MCF 10A (cell line): ENCODE measurements around the gene MRPL51. TPM values are rescaled to one million over a fixed set of nuclear protein-coding genes. Genes with fewer than 3 reads are reported as not detected.

ENCODE experiments used
- BruUV-seq: library from RNA; stranded (reverse); fragments of 400-500 nt; replicated peaks from 2 replicates; lab custom pipeline; 2021; lab: Mats Ljungman, UMichigan
- CTCF ChIA-PET: fragments of 300-600 bp; sonication (Branson Sonifier 250); formaldehyde crosslinking; extraction: SDS; loops from one replicate; lab custom pipeline; 2021; ENCODE audit warnings: antibody characterized with exemption, inconsistent platforms; lab: Yijun Ruan, JAX
- POLR2A ChIA-PET: fragments of 300-600, 350-650 bp; sonication (Branson Sonifier 250); formaldehyde crosslinking; extraction: SDS; loops from one replicate; lab custom pipeline; 2020; ENCODE audit warnings: antibody characterized with exemption, inconsistent platforms; lab: Yijun Ruan, JAX
- DNase-seq: peaks from one replicate; pipeline ENCODE4 v3.0.0-alpha.2; 2018; ENCODE audit not compliant: unreplicated experiment
- H3K27ac Mint-ChIP-seq: one replicate; pipeline ENCODE4 v1.8.0; 2022; ENCODE audit warnings: mild to moderate bottlenecking, low read depth, mixed read lengths; ENCODE audit not compliant: unreplicated experiment
- H3K27me3 Mint-ChIP-seq: one replicate; pipeline ENCODE4 v1.8.0; 2022; ENCODE audit warnings: mixed read lengths; ENCODE audit not compliant: insufficient read depth, unreplicated experiment
- H3K36me3 Mint-ChIP-seq: one replicate; pipeline ENCODE4 v1.8.0; 2022; ENCODE audit warnings: mild to moderate bottlenecking, moderate library complexity, mixed read lengths; ENCODE audit not compliant: insufficient read depth, unreplicated experiment
- H3K4me1 Mint-ChIP-seq: one replicate; pipeline ENCODE4 v1.8.0; 2022; ENCODE audit warnings: mixed read lengths; ENCODE audit not compliant: insufficient read depth, unreplicated experiment
- H3K4me3 Mint-ChIP-seq: one replicate; pipeline ENCODE4 v1.8.0; 2022; ENCODE audit warnings: mild to moderate bottlenecking, moderate library complexity, mixed read lengths; ENCODE audit not compliant: unreplicated experiment
- H3K9me3 Mint-ChIP-seq: one replicate; pipeline ENCODE4 v1.8.0; 2022; ENCODE audit warnings: mixed read lengths; ENCODE audit not compliant: unreplicated experiment
- intact Hi-C: fragments of 100-400 bp; cut with micrococcal nuclease; formaldehyde crosslinking; loops from 2 replicates; pipeline ENCODE4 v1.14.1; 2022
- total RNA-seq: library from RNA; stranded (reverse); gene quantifications from 2 replicates; pipeline ENCODE4 v1.2.3, GENCODE V29; 2022
- TF ChIP-seq, protein P1 (sequence below): fragments of 200-600 bp; IDR thresholded peaks from one replicate; pipeline ENCODE4 v1.8.0; 2022; ENCODE audit warnings: antibody characterized with exemption, mild to moderate bottlenecking; ENCODE audit not compliant: unreplicated experiment

MRPL51 gene
- total RNA-seq, 1 experiment from 2014 or later, result 230 TPM

DNA sequence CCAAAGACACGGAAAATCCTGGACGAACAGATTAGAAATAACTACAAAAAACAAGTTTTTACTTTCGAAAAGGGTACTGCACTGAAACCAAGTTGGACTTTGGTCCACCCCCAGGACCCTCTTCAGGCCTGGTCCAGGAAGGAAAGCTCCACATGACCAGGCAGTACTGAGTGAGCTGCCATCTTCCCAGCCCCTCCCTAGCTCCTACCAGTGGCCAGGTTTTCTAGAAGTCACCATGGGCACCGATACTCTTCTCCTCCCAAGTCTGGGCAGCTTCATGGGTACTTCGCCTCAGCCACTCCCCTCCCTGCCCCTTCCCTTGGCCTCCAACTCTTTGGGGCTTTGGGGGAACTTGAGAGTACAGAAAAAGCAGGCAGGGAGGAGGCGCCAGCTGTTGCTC is 29.2 kb downstream of the MRPL51 start:
- no peaks in the 10 kb centered on the region for H3K27me3 Mint-ChIP-seq
- no peaks in the 10 kb centered on the region for H3K4me1 Mint-ChIP-seq
- no TSS peak for BruUV-seq
- peaks cover 37% of the 10 kb centered on the region for H3K36me3 Mint-ChIP-seq
- TF ChIP-seq, protein P1, sequence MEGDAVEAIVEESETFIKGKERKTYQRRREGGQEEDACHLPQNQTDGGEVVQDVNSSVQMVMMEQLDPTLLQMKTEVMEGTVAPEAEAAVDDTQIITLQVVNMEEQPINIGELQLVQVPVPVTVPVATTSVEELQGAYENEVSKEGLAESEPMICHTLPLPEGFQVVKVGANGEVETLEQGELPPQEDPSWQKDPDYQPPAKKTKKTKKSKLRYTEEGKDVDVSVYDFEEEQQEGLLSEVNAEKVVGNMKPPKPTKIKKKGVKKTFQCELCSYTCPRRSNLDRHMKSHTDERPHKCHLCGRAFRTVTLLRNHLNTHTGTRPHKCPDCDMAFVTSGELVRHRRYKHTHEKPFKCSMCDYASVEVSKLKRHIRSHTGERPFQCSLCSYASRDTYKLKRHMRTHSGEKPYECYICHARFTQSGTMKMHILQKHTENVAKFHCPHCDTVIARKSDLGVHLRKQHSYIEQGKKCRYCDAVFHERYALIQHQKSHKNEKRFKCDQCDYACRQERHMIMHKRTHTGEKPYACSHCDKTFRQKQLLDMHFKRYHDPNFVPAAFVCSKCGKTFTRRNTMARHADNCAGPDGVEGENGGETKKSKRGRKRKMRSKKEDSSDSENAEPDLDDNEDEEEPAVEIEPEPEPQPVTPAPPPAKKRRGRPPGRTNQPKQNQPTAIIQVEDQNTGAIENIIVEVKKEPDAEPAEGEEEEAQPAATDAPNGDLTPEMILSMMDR, result no peak
- H3K9me3 Mint-ChIP-seq, result no peaks in the 10 kb centered on the region
- ChIA-PET POLR2A (interaction anchor here (0.6 to 3.8 kb wide), 5 partner anchors 12 to 48 kb away, joined by 3 to 26 read pairs (median 4); partner anchors contain the start of gene TAPBPL), CTCF (interaction anchor here (0.6 to 2.7 kb wide), 7 partner anchors 12 to 180 kb away, joined by 3 to 33 read pairs (median 6); partner anchors contain the start of gene TAPBPL)
- intact Hi-C loops, result loop anchor here (2.0 to 10.0 kb wide), 2 partner anchors 269 to 399 kb away; no protein-coding TSS in a partner anchor
- no peak overlapping the region for H3K4me3 Mint-ChIP-seq
- H3K27ac Mint-ChIP-seq, result no peak overlapping the region
- DNase-seq, result no peak

DNA sequence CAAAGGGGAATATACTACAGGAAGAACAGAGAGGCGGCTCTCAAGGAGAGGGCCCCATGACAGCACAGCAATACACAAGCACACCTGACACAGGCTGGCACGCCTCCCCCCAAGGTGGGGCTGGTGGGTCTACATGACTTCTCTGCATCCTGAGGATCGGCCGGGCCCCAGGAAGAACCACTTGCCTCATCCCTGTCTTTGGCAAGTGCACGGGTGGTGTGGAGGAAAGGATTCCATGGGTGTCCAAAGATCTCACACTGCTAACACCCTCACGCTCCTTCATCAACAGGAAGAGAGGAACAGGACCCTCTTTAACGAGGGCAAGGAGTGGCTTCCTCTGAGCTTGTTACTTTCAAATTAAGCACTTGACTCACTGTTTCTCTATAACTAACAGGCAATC is 29.8 kb downstream of the MRPL51 start:
- POLR2A ChIA-PET, result interaction anchor here (0.6 to 3.8 kb wide), 5 partner anchors 11 to 477 kb away, joined by 3 to 26 read pairs (median 4); partner anchors contain the start of gene TAPBPL
- no TSS peak for BruUV-seq
- H3K9me3 Mint-ChIP-seq, result no peaks in the 10 kb centered on the region
- no peak overlapping the region for H3K27ac Mint-ChIP-seq
- intact Hi-C loops, result loop anchor here (10.0 kb wide), 1 partner anchor 398 kb away; no protein-coding TSS in a partner anchor
- TF ChIP-seq, protein P1, result no peak
- no peaks in the 10 kb centered on the region for H3K4me1 Mint-ChIP-seq
- no peak overlapping the region for H3K4me3 Mint-ChIP-seq
- H3K36me3 Mint-ChIP-seq, result peaks cover 33% of the 10 kb centered on the region
- no peak for DNase-seq
- H3K27me3 Mint-ChIP-seq, result no peaks in the 10 kb centered on the region
- CTCF ChIA-PET, result interaction anchor here (0.8 to 1.4 kb wide), 5 partner anchors 39 to 179 kb away, joined by 3 to 9 read pairs (median 6); no protein-coding TSS in a partner anchor

DNA sequence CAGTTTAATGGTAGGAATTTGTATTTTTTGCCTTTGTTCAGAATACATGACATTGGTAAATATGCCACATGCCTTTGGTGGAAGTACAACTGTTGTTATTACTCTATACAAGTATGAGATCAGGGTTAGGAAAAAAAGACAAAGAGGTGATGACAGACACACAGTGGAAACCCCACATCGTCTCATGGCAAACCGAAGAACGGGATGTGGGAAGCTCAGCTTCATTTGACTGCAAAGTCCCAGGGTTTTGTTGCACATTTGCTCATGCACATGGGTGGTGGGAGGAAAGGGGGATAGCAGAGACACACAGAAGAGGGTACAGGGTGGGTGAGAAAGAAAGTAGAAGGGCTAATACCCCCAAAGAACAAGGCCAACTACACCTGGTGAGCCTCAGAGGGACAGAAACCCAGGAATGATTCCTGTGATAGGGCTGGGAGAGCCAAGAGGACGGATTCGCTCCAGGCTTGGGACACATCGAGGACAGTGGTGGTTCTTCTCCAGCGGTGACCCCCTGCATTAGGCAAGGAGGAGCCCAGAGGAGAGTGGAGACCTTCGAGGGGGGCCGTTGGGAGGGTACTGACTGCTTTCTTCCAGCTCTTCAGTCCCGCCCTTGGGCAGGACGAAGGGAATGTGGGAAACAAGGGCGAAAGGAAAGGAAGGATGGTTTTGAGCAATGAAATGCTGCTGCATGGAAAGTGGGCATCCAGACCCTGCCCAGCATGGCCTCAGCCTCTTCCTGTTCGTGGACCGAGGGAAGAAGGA is 30.6 kb downstream of the MRPL51 start:
- POLR2A ChIA-PET, result interaction anchor here (0.6 to 3.8 kb wide), 5 partner anchors 10 to 478 kb away, joined by 4 to 26 read pairs (median 4); partner anchors contain the start of gene TAPBPL
- peaks cover 40% of the 10 kb centered on the region for H3K36me3 Mint-ChIP-seq
- no TSS peak for BruUV-seq
- no peaks in the 10 kb centered on the region for H3K4me1 Mint-ChIP-seq
- CTCF ChIA-PET, result interaction anchor here (1.3 to 1.4 kb wide), 2 partner anchors 39 to 178 kb away, joined by 3 to 5 read pairs; no protein-coding TSS in a partner anchor
- H3K27ac Mint-ChIP-seq, result no peak overlapping the region
- no peak overlapping the region for H3K4me3 Mint-ChIP-seq
- H3K9me3 Mint-ChIP-seq, result no peaks in the 10 kb centered on the region
- intact Hi-C loops, result loop anchor here (10.0 kb wide), 1 partner anchor 398 kb away; no protein-coding TSS in a partner anchor
- DNase-seq, result no peak
- no peaks in the 10 kb centered on the region for H3K27me3 Mint-ChIP-seq
- TF ChIP-seq, protein P1, result no peak
